ENCODE measurements around the gene NACC1. TPM values are rescaled to one million over a fixed set of nuclear protein-coding genes. Genes with fewer than 3 reads are reported as not detected.

NACC1 gene
- total and polyA plus RNA-seq, 2 experiments from 2014 or later, result 11.1 to 35.0 TPM

DNA sequence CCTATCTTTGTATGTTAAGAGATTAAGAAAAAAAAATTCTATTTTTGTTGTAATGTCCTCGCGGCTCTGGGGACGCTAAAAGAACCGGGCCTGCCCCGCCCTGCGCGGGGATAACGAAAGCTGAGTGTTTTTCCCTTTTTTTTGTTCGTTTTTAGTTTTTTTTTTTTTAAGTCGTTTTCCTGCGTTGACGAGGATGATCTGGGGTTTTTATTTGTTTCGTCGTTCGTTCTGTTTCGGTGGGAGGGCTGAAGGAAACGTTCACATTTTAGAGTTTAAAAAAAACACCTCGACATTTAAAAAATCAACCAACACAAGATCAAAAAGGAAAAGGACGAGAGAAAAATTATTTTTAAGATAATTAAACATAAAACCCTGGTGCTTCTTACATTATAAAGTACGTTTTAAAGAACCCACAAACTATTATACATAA is 21.0 kb upstream of the NACC1 start:
- WGBS (ENCODE audit: low lambda C conversion rate, missing lambda C conversion rate), result 28% methylated on average over 20 of the region's 20 CpGs
- H3K4me3 ChIP-seq, result no peak overlapping the region
- H3K9me3 ChIP-seq (ENCODE audit: low read depth), result no peaks in the 10 kb centered on the region
- H3K79me2 ChIP-seq, result no peaks in the 10 kb centered on the region
- no peak overlapping the region for H2AFZ ChIP-seq
- H3K27me3 ChIP-seq, result peaks cover 68% of the 10 kb centered on the region
- H3K27ac ChIP-seq, result no peak overlapping the region
- H3K9me2 ChIP-seq (replicated peaks; ENCODE audit: insufficient read depth), result no peaks in the 10 kb centered on the region
- H4K20me1 ChIP-seq (ENCODE audit: insufficient read depth, poor library complexity, severe bottlenecking), result peaks cover 9% of the 10 kb centered on the region
- DNase-seq (ENCODE audit: low spot score), result no peak
- no peaks in the 10 kb centered on the region for H3K36me3 ChIP-seq (replicated peaks; ENCODE audit: insufficient read depth, low read depth)
- H3K4me1 ChIP-seq (ENCODE audit: insufficient read depth), result peaks cover 45% of the 10 kb centered on the region
- TF ChIP-seq, protein P1, sequence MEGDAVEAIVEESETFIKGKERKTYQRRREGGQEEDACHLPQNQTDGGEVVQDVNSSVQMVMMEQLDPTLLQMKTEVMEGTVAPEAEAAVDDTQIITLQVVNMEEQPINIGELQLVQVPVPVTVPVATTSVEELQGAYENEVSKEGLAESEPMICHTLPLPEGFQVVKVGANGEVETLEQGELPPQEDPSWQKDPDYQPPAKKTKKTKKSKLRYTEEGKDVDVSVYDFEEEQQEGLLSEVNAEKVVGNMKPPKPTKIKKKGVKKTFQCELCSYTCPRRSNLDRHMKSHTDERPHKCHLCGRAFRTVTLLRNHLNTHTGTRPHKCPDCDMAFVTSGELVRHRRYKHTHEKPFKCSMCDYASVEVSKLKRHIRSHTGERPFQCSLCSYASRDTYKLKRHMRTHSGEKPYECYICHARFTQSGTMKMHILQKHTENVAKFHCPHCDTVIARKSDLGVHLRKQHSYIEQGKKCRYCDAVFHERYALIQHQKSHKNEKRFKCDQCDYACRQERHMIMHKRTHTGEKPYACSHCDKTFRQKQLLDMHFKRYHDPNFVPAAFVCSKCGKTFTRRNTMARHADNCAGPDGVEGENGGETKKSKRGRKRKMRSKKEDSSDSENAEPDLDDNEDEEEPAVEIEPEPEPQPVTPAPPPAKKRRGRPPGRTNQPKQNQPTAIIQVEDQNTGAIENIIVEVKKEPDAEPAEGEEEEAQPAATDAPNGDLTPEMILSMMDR (IDR thresholded peaks at IDR 0.05; ENCODE audit: poor library complexity), result no peak
- peak; percentile 30 for TF ChIP-seq EZH2 (IDR thresholded peaks at IDR 0.05; ENCODE audit: borderline replicate concordance)
- no peak overlapping the region for H3K4me2 ChIP-seq

DNA sequence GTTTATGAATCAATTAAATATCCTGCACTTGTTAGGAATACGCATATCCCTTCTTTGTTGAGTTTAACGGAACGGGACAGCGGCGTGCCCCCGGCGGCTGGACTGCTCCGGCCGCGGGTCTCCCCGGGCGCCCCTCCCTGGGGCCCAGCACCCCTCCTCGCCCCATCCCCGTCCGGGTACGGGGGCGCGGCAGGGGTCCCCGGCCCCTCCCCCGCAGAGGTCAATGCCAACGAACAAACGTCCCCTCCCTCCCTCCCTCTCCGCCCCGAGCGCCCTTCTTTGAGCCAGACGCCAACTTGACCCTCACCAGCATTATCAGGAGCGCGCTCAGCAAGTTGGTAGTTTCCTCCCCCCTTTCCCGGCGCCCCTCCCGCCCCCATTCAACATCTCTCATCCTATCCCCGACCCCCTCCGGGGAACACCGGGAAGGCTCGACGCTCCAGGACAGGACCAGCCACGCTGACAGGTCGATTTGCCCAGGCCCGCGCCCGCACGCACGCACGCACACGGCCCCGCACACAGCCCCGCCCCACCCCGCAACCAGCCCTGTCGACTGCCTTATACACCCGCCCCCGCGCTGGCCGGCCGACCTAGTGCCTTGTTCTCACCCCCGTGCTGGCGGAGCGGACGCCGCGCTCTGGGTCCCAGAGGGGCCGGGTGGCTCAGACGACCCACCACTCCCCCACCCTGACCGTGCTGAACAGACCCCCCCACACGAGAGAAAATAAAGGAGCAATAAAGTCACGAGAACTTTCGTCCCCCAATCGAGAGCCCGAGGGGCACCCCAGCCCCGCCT is 20.4 kb upstream of the NACC1 start:
- peaks cover 45% of the 10 kb centered on the region for H3K4me1 ChIP-seq (ENCODE audit: insufficient read depth)
- H3K79me2 ChIP-seq, result no peaks in the 10 kb centered on the region
- no peaks in the 10 kb centered on the region for H3K9me2 ChIP-seq (replicated peaks; ENCODE audit: insufficient read depth)
- H3K9me3 ChIP-seq (ENCODE audit: low read depth), result no peaks in the 10 kb centered on the region
- TF ChIP-seq EZH2 (IDR thresholded peaks at IDR 0.05; ENCODE audit: borderline replicate concordance), result no peak
- TF ChIP-seq EZH2phosphoT487 (IDR thresholded peaks at IDR 0.05; ENCODE audit: low read depth, severe bottlenecking, unreplicated experiment), result no peak
- TF ChIP-seq, protein P1 (IDR thresholded peaks at IDR 0.05; ENCODE audit: poor library complexity), result no peak
- no peaks in the 10 kb centered on the region for H3K36me3 ChIP-seq (replicated peaks; ENCODE audit: insufficient read depth, low read depth)
- H2AFZ ChIP-seq, result no peak overlapping the region
- 14% methylated on average over 43 of the region's 69 CpGs for WGBS (ENCODE audit: low lambda C conversion rate, missing lambda C conversion rate)
- H3K4me2 ChIP-seq, result peak overlapping the region; percentile 71
- no peak overlapping the region for H3K27ac ChIP-seq
- peaks cover 9% of the 10 kb centered on the region for H4K20me1 ChIP-seq (ENCODE audit: insufficient read depth, poor library complexity, severe bottlenecking)
- H3K27me3 ChIP-seq, result peaks cover 68% of the 10 kb centered on the region
- no peak for DNase-seq (ENCODE audit: low spot score)
- H3K4me3 ChIP-seq, result no peak overlapping the region

DNA sequence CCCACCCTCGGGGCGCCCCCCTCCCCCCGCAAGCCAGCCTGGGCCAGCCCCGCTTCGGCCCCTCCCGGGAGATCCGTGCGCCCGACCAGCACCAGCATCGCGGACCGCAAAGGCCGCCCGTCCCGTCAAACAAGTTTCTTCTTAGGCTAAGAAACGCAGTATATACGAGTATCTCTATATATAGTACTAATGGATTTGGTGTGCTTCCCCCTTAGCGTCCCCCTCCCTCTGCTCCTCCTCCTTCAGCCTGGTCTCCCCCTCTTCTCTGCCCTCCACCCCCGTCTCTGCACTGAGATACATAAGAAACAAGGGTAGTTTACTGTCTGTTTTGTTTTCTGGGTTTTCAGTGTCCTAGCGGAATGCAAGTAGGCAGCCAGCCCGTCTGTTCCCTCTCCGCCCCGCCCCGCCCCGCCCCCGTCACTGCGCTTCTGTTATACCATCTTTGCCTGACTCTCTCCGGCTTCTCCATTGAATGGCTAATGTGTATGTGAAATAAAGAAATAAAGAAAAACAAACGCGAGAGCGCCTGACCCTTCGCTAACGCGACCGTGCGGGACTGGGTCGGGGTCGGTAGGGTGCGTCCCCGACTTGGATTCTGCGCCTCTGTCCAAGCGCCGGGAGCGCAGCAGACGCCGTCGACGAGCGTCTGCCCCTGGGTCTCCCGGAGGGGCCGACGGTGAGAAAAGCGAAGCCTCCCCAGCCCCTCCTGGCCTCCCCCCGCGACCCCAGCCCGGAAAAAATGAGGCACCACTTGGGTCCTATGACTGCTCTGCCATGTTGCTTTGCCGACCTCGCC is 19.6 kb upstream of the NACC1 start:
- Histone ChIP-seq H2AFZ (no peak overlapping the region), H4K20me1 (ENCODE audit: insufficient read depth, poor library complexity, severe bottlenecking) (peaks cover 9% of the 10 kb centered on the region), H3K27me3 (peaks cover 65% of the 10 kb centered on the region), H3K4me1 (ENCODE audit: insufficient read depth) (peaks cover 48% of the 10 kb centered on the region), H3K79me2 (no peaks in the 10 kb centered on the region), H3K9me3 (ENCODE audit: low read depth) (no peaks in the 10 kb centered on the region), H3K4me2 (peak overlapping the region; percentile 71), H3K36me3 (replicated peaks; ENCODE audit: insufficient read depth, low read depth) (no peaks in the 10 kb centered on the region), H3K27ac (no peak overlapping the region), H3K4me3 (no peak overlapping the region), H3K9me2 (replicated peaks; ENCODE audit: insufficient read depth) (no peaks in the 10 kb centered on the region)
- DNase-seq (ENCODE audit: low spot score), result no peak
- 9% methylated on average over 48 of the region's 58 CpGs for WGBS (ENCODE audit: low lambda C conversion rate, missing lambda C conversion rate)
- peak; percentile 75 for TF ChIP-seq EZH2phosphoT487 (IDR thresholded peaks at IDR 0.05; ENCODE audit: low read depth, severe bottlenecking, unreplicated experiment)
- peak; percentile 87 for TF ChIP-seq EZH2 (IDR thresholded peaks at IDR 0.05; ENCODE audit: borderline replicate concordance)
- TF ChIP-seq, protein P1 (IDR thresholded peaks at IDR 0.05; ENCODE audit: poor library complexity), result no peak

Measured in hepatocyte (in vitro differentiated cells).